Measurements from ENCODE around the gene NAP1L4. TPM values are rescaled to one million over a fixed set of nuclear protein-coding genes. Genes with fewer than 3 reads are reported as not detected.

NAP1L4 gene
- total and polyA plus RNA-seq, 2 of the 4 experiments (the other 2 are of a cell fraction), result 71.5 to 80.7 TPM

DNA sequence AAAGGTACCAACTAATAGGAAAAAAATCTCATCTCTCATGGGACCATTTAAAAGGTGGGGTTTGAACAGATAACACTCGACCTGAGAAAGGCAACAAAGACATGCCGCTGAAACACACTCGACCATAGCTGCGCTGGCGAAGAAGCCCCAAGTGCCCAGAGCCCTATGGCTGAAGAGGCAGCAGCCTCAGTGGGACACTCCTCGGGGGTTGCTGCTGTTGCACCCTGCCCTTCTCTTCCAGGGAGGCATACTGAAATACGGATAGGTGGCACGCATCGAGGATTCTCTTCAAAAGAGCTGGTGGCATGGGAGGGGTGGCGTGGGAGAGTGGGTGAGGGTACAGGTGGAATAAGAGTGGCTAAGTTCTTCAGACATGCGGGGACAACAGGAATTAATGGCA lies 44.4 kb downstream of the NAP1L4 start:
- in situ Hi-C loops (cut with MboI; ENCODE audit: low sequenced_read_pairs) (no loop called here), intact Hi-C loops (cut with micrococcal nuclease) (no loop called here), dilution Hi-C loops (cut with HindIII; ENCODE audit: low sequenced_read_pairs, unreplicated experiment) (no loop called here)
- peaks cover 12% of the 10 kb centered on the region for H3K9me1 ChIP-seq (ENCODE audit: insufficient read depth, low read length)
- H3K9me3 ChIP-seq (ENCODE audit: control insufficient read depth, insufficient read depth, low read length), result no peaks in the 10 kb centered on the region
- H4K91ac ChIP-seq (ENCODE audit: insufficient read depth, low read depth, low read length), result no peak overlapping the region
- peaks cover 41% of the 10 kb centered on the region for H3K36me3 ChIP-seq (ENCODE audit: control insufficient read depth, insufficient read depth, low read length)
- no peak overlapping the region for H3K9ac ChIP-seq (ENCODE audit: low read depth, low read length)
- H2AK5ac ChIP-seq (ENCODE audit: low read depth, low read length), result no peak overlapping the region
- no peak overlapping the region for H3K4ac ChIP-seq (ENCODE audit: low read depth, low read length)
- no peak overlapping the region for H2BK15ac ChIP-seq (ENCODE audit: low read depth, low read length)
- POLR2A ChIA-PET (ENCODE audit: unreplicated experiment), result no interaction called here
- H3K27ac ChIP-seq (ENCODE audit: insufficient read depth, low read length), result no peak overlapping the region
- ATAC-seq (ENCODE audit: low read depth) (no peak), DNase-seq (no peak)
- no peak overlapping the region for H2BK20ac ChIP-seq (ENCODE audit: low read depth, low read length)
- H3K4me1 ChIP-seq (ENCODE audit: control insufficient read depth, insufficient read depth, low read length), result peaks cover 20% of the 10 kb centered on the region
- 0 out of 2 replicates have a peak, but pooled peaks cover 10% of the 10 kb centered on the region for H4K20me1 ChIP-seq (ENCODE audit: insufficient read depth, low read length)
- H3K79me1 ChIP-seq (ENCODE audit: low read depth in 1 of 2, low read length in 2 of 2), result peaks cover 18 to 77% of the 10 kb centered on the region in 2 experiments
- H3K27me3 ChIP-seq (ENCODE audit: control insufficient read depth, insufficient read depth, low read length), result no peaks in the 10 kb centered on the region
- no peak overlapping the region for H4K8ac ChIP-seq (ENCODE audit: low read depth in 2 of 2, low read length in 2 of 2)
- H2BK5ac ChIP-seq (ENCODE audit: low read depth, low read length, poor library complexity, severe bottlenecking), result no peak overlapping the region
- BruUV-seq (replicated peaks), result no TSS peak
- H3K4me3 ChIP-seq (ENCODE audit: insufficient read depth, low read depth, low read length), result no peak overlapping the region
- H3K14ac ChIP-seq (replicated peaks; ENCODE audit: low read depth, low read length), result no peak overlapping the region
- no peak overlapping the region for H3K23ac ChIP-seq (ENCODE audit: low read depth, low read length)
- no peak overlapping the region for H3K18ac ChIP-seq (ENCODE audit: low read depth, low read length)
- no peak overlapping the region for H3K56ac ChIP-seq (ENCODE audit: extremely low read depth, insufficient read depth, low read length)
- no peak overlapping the region for H3K4me2 ChIP-seq (ENCODE audit: low read depth, low read length)
- no peak overlapping the region for H2AK9ac ChIP-seq (replicated peaks; ENCODE audit: low read depth, low read length, poor library complexity)
- H4K5ac ChIP-seq (ENCODE audit: low read depth, low read length), result no peak overlapping the region
- WGBS, 2 experiments (ENCODE audit: extremely low coverage in 2 of 2, insufficient read length in 1 of 2), result no CpG with 5 or more reads among the region's 11 CpGs
- no peak overlapping the region for H2AFZ ChIP-seq (replicated peaks; ENCODE audit: low read length, poor library complexity)
- TF ChIP-seq POLR2A (IDR thresholded peaks at IDR 0.05; ENCODE audit: low read depth, low read length) (no peak), NFE2L2 (IDR thresholded peaks at IDR 0.05; ENCODE audit: low read depth, low read length) (no peak), RFX5 (IDR thresholded peaks at IDR 0.05; ENCODE audit: low read depth, low read length) (no peak), CHD1 (IDR thresholded peaks at IDR 0.05; ENCODE audit: low read depth, low read length) (no peak), MAFK (IDR thresholded peaks at IDR 0.05; ENCODE audit: low read depth, low read length) (no peak), MXI1 (IDR thresholded peaks at IDR 0.05; ENCODE audit: borderline replicate concordance, low read depth, low read length) (no peak), BHLHE40 (IDR thresholded peaks at IDR 0.05; ENCODE audit: low read depth, low read length) (no peak), SMC3 (IDR thresholded peaks at IDR 0.05; ENCODE audit: low read depth, low read length) (no peak), MAZ (IDR thresholded peaks at IDR 0.05; ENCODE audit: borderline replicate concordance, low read depth, low read length) (no peak)
- TF ChIP-seq, protein P1, sequence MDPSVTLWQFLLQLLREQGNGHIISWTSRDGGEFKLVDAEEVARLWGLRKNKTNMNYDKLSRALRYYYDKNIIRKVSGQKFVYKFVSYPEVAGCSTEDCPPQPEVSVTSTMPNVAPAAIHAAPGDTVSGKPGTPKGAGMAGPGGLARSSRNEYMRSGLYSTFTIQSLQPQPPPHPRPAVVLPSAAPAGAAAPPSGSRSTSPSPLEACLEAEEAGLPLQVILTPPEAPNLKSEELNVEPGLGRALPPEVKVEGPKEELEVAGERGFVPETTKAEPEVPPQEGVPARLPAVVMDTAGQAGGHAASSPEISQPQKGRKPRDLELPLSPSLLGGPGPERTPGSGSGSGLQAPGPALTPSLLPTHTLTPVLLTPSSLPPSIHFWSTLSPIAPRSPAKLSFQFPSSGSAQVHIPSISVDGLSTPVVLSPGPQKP (IDR thresholded peaks at IDR 0.05; ENCODE audit: borderline replicate concordance, low read depth, low read length), result no peak
- TF ChIP-seq, protein P2, sequence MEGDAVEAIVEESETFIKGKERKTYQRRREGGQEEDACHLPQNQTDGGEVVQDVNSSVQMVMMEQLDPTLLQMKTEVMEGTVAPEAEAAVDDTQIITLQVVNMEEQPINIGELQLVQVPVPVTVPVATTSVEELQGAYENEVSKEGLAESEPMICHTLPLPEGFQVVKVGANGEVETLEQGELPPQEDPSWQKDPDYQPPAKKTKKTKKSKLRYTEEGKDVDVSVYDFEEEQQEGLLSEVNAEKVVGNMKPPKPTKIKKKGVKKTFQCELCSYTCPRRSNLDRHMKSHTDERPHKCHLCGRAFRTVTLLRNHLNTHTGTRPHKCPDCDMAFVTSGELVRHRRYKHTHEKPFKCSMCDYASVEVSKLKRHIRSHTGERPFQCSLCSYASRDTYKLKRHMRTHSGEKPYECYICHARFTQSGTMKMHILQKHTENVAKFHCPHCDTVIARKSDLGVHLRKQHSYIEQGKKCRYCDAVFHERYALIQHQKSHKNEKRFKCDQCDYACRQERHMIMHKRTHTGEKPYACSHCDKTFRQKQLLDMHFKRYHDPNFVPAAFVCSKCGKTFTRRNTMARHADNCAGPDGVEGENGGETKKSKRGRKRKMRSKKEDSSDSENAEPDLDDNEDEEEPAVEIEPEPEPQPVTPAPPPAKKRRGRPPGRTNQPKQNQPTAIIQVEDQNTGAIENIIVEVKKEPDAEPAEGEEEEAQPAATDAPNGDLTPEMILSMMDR (conservative IDR thresholded peaks at IDR 0.05; ENCODE audit: low read depth, low read length), result no peak
- CTCF ChIA-PET, result interaction anchor here (0.6 kb wide), 1 partner anchor 11 kb away, joined by 3 read pairs; no protein-coding TSS in a partner anchor
- no peak overlapping the region for H2BK120ac ChIP-seq (ENCODE audit: low read depth, low read length)

Data from IMR-90 (cell line).